ENCODE measurements around the gene ZNF831.

The ZNF831 gene

DNA sequence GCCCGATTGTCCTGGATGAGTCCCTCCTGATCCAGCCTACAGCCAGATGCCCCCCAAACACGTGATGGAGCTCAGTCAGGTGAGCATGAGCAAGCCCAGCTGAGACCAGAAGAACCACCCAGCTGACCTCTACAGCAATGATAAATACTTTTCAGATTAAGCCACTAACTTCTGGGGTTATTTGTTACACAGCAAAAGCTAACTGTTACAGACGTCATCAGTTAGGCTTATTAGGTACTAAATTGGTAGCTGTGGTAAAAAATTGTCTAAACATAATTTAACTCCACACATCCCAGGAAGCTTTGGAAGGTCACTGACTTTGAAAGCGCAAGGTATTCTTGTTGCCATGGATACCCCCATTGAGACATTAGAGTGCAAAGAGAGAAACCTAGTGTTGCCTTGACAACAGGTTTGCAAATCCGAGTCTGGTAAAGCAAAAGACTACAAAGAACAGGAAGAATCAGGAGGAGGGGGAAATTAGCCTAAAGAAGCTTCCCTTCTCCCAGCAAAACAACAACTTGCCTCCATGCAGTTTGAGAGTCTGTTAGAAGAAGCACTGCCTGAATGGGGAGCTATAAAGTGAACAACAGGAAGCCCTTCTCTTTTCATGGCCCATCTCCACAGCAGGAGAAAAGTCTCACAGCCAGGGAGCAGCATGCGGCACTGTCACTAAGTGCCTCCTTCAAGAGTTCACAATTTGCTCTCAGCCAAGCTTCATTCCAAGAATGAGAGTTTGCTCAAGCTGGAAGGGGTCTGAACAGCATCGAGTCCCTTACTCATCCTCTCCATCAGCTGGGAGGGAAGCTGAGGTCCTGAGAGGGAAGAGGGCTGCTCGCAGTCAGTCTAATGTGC is 41.7 kb upstream of the ZNF831 start:
- Histone ChIP-seq H3K36me3 (no peaks in the 10 kb centered on the region), H3K27me3 (ENCODE audit: insufficient read depth, low read depth, severe bottlenecking) (no peaks in the 10 kb centered on the region), H3K4me3 (ENCODE audit: low read depth, low read length) (no peak overlapping the region), H3K27ac (peak overlapping the region; percentile 97), H3K9me3 (ENCODE audit: severe bottlenecking) (peaks cover 5% of the 10 kb centered on the region)
- TF ChIP-seq, protein P1, sequence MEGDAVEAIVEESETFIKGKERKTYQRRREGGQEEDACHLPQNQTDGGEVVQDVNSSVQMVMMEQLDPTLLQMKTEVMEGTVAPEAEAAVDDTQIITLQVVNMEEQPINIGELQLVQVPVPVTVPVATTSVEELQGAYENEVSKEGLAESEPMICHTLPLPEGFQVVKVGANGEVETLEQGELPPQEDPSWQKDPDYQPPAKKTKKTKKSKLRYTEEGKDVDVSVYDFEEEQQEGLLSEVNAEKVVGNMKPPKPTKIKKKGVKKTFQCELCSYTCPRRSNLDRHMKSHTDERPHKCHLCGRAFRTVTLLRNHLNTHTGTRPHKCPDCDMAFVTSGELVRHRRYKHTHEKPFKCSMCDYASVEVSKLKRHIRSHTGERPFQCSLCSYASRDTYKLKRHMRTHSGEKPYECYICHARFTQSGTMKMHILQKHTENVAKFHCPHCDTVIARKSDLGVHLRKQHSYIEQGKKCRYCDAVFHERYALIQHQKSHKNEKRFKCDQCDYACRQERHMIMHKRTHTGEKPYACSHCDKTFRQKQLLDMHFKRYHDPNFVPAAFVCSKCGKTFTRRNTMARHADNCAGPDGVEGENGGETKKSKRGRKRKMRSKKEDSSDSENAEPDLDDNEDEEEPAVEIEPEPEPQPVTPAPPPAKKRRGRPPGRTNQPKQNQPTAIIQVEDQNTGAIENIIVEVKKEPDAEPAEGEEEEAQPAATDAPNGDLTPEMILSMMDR (IDR thresholded peaks at IDR 0.05; ENCODE audit: low read depth, low read length), result no peak
- no peak for DNase-seq

DNA sequence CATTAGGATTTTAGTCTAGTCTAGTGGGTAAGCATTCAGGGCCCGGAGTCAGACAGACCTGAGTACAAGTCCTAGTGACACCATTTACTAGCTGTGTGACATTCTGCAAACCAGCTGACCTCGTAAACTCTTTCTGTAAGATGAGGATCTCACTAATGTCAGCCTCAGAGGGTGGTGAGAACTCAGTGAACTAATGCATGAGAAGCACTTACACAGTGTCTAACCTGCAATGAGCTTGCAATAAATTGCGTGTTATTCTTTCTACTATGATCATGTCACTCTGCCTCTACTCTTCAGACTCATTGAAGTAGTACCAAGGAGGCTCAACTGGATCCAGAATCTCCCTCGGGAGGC is 41.1 kb upstream of the ZNF831 start:
- H3K36me3 ChIP-seq, result no peaks in the 10 kb centered on the region
- H3K9me3 ChIP-seq (ENCODE audit: severe bottlenecking), result peaks cover 5% of the 10 kb centered on the region
- TF ChIP-seq, protein P1 (IDR thresholded peaks at IDR 0.05; ENCODE audit: low read depth, low read length), result no peak
- H3K27ac ChIP-seq, result peak overlapping the region; percentile 97
- H3K27me3 ChIP-seq (ENCODE audit: insufficient read depth, low read depth, severe bottlenecking), result no peaks in the 10 kb centered on the region
- no peak overlapping the region for H3K4me3 ChIP-seq (ENCODE audit: low read depth, low read length)
- DNase-seq, result no peak

DNA sequence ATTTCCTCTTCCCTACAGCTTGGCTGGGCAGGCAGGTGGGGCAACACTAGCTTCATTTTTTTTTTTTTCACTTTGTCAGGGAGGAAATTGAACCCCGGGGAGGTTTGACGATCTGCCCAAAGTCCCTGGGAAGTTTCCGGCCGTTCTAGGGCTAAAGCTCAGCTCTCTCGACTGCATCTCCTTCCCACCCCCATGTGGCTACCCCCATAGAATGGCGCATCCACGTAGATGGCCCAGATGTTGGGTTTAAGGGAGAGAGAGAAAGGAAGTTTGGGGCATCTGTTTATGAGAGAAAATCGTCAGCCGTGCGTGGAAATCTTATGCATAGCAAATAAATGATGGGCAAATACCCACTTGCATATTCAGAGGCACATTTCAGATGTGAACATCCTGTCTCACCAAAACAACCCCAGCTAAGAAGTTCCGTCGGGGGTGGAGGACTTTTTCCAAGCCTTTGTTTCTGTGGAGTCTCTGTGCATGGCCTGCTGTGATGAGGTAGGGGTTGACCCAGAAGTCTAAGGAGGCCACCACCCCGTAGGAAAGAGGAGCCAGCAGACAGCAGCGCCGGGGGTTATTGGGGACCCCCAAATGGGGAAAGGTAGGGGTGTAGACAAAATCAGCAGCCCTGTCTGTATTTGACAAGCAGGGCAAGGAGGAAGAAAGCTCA is 40.5 kb upstream of the ZNF831 start:
- Histone ChIP-seq H3K36me3 (no peaks in the 10 kb centered on the region), H3K27ac (peak overlapping the region; percentile 97), H3K4me3 (ENCODE audit: low read depth, low read length) (peak overlapping the region; percentile 24), H3K9me3 (ENCODE audit: severe bottlenecking) (peaks cover 5% of the 10 kb centered on the region), H3K27me3 (ENCODE audit: insufficient read depth, low read depth, severe bottlenecking) (no peaks in the 10 kb centered on the region)
- TF ChIP-seq, protein P1 (IDR thresholded peaks at IDR 0.05; ENCODE audit: low read depth, low read length), result no peak
- no peak for DNase-seq

DNA sequence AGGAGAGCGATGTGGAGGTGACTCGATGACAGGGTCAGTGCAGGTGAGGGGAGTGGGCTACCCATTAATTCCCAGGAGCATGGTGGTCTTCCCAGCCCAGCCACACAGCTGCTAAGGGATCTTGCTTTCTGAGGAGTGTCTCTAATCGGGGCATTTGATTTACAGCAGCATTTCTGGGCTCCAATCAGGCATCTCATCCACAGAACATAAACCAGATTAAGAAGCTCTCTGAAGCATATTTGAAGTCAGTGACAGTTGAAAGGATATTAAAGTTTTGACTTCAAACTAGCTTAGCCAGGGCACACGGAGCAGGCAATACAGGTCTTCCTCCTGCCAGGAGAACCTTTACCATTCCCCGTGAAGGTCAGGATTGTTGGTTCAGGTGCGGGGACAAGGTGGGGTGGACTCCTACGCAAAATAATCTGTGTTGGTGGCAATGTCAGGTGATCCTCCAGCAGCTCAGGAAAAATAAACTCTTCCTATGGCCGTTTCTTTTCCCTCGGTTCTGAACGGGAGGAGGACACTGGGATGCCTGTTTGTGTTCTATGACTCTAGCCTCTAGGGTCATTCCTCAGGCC is 39.9 kb upstream of the ZNF831 start:
- peak; percentile 56 for DNase-seq
- H3K4me3 ChIP-seq (ENCODE audit: low read depth, low read length), result peak overlapping the region; percentile 24
- H3K9me3 ChIP-seq (ENCODE audit: severe bottlenecking), result peaks cover 5% of the 10 kb centered on the region
- no peaks in the 10 kb centered on the region for H3K27me3 ChIP-seq (ENCODE audit: insufficient read depth, low read depth, severe bottlenecking)
- TF ChIP-seq, protein P1 (IDR thresholded peaks at IDR 0.05; ENCODE audit: low read depth, low read length), result no peak
- peak overlapping the region; percentile 97 for H3K27ac ChIP-seq
- H3K36me3 ChIP-seq, result no peaks in the 10 kb centered on the region

DNA sequence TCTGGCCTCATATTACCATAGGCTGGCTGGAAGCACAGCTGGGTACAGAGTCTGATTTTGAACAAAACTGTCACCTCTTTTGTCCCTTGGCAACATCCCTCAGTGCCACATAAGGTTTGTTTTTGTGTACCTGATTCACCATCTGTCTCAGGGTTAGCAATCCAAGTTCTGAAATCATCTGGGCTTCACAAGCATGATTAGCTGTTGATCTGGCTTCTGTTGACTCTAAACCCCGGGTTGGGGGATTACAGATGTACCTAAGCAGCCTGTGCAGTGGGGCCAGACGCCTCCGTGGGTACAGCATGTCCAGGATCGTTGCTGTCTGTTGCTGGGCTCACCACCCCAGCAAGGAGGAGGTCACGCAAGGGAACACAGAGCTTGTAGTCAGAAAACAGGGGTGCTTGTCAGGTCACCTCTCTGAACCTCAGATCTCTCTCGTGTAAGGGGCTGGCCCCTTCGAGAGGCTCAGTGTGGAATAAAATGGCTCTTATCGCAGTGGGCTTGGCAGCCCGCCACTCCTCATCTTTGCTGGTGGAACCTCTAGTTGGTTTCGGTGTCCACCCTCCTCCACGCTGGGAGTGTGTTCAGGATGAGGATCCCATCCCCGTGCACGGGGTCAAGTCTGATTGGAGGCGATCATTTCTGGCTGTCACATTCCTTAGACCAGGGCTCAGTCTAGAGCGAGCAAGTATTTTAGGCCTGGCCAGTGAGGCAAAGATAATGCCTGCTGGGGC is 39.2 kb upstream of the ZNF831 start:
- TF ChIP-seq, protein P1 (IDR thresholded peaks at IDR 0.05; ENCODE audit: low read depth, low read length), result no peak
- Histone ChIP-seq H3K4me3 (ENCODE audit: low read depth, low read length) (peak overlapping the region; percentile 24), H3K27me3 (ENCODE audit: insufficient read depth, low read depth, severe bottlenecking) (no peaks in the 10 kb centered on the region), H3K27ac (peak overlapping the region; percentile 97), H3K36me3 (no peaks in the 10 kb centered on the region), H3K9me3 (ENCODE audit: severe bottlenecking) (peaks cover 5% of the 10 kb centered on the region)
- DNase-seq, result peak; percentile 95

Measured in WERI-Rb-1 (cell line).